Peyer's patch (tissue), 4 donors: Measurements from ENCODE around the gene ITGB4.

Source experiments
- POLR2A ChIP-seq, 2 donors: fragments of 450-650 bp; IDR thresholded peaks; one replicate each; pipeline ENCODE4 v1.5.1; 2017; ENCODE audit warnings: antibody characterized with exemption in 2 of 2, mild to moderate bottlenecking in 2 of 2, moderate library complexity in 2 of 2
- TF ChIP-seq, protein P1 (sequence below), 6 experiments: fragments of 450-650 bp in 4 of 6; fragments of 200-600 bp in 2 of 6; sonication (generic) in 1 of 6; IDR thresholded peaks; one replicate each; pipeline ENCODE4 v1.5.1; 2017 to 2019; ENCODE audit warnings: antibody characterized with exemption in 6 of 6, mild to moderate bottlenecking in 3 of 6, moderate library complexity in 1 of 6

DNA sequence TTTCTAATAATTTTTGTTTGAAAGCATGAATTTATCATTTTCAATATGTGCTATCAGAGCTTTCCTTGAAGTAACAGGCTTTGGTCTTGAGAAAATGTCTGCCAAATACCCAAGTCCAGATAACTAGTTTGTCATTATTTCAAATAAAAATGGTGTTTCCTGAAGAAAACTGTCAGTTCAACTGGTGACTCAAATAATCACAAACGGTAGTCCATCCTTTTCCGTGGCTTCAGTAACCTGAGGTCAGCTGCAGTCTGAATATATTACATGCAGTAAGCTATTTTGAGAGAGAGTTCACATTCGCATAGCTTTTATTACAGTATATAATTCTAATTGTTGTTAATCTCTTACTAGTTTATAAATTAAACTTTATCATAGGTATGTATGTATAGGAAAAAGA lies 44.8 kb upstream of the ITGB4 start:
- TF ChIP-seq, protein P1, sequence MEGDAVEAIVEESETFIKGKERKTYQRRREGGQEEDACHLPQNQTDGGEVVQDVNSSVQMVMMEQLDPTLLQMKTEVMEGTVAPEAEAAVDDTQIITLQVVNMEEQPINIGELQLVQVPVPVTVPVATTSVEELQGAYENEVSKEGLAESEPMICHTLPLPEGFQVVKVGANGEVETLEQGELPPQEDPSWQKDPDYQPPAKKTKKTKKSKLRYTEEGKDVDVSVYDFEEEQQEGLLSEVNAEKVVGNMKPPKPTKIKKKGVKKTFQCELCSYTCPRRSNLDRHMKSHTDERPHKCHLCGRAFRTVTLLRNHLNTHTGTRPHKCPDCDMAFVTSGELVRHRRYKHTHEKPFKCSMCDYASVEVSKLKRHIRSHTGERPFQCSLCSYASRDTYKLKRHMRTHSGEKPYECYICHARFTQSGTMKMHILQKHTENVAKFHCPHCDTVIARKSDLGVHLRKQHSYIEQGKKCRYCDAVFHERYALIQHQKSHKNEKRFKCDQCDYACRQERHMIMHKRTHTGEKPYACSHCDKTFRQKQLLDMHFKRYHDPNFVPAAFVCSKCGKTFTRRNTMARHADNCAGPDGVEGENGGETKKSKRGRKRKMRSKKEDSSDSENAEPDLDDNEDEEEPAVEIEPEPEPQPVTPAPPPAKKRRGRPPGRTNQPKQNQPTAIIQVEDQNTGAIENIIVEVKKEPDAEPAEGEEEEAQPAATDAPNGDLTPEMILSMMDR (IDR thresholded peaks at IDR 0.05): no peak
- TF ChIP-seq POLR2A (IDR thresholded peaks at IDR 0.05): no peak
